GM19397 (cell line): Measurements from ENCODE around the gene EDIL3.

Source experiments
- ATAC-seq: cut with Tn5 transposase; IDR thresholded peaks from one replicate; pipeline ENCODE4 v1.9.1; 2021; ENCODE audit warnings: mild to moderate bottlenecking, moderate library complexity; ENCODE audit not compliant: unreplicated experiment

Gene EDIL3, protein sequence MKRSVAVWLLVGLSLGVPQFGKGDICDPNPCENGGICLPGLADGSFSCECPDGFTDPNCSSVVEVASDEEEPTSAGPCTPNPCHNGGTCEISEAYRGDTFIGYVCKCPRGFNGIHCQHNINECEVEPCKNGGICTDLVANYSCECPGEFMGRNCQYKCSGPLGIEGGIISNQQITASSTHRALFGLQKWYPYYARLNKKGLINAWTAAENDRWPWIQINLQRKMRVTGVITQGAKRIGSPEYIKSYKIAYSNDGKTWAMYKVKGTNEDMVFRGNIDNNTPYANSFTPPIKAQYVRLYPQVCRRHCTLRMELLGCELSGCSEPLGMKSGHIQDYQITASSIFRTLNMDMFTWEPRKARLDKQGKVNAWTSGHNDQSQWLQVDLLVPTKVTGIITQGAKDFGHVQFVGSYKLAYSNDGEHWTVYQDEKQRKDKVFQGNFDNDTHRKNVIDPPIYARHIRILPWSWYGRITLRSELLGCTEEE

DNA sequence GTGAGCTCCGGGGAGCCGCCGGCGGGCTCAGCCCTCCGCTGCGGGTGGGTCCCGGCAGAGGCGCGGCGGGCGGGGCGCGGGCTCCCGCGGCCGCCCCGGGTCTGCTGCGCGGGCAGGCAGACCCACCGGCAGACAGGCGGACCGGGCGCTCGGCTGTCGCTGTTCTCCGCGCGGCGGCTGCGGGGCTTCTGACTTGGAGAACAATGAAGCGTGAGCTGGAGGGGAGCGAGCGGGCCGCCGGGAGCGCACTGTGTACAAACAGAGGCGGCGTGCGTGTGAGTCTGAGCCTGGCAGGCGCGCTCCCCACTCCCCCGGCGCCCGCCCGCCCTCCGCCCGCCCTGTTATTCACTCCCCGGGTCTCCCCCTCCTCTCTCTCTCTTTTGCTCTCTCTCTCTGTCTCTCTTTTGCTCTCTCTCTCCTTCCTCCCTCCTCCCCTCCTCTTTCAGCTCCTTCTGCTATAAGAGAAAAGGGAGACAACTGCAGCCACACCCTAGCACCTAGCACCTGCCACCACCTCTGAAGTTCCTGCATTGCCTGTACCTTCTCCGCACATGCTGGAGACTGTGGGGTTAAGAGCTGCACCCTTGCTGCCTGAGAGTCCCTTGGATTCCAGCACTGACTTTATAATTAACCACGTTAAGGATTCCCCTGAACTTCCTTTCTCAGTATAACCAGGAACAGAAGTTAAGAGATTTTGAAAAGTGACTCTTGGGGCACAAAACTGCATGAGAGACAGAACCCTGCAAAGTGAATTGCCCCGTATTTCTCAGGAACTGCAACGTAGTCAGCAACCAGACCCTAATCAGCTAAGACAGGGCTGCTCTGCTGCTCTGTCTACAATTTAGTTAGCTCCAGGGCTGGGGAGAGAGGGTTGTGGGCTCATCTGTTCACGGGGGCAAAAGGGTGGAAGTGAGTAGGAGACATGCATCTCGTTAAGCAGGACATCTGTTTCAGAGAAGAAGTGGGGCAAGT lies at the start of gene EDIL3:
TSS of gene EDIL3 (minus strand) at position 277 of the 972 bp plus-strand sequence. CDS start 506 bp downstream, outside the sequence.
- ATAC-seq = no peak

DNA sequence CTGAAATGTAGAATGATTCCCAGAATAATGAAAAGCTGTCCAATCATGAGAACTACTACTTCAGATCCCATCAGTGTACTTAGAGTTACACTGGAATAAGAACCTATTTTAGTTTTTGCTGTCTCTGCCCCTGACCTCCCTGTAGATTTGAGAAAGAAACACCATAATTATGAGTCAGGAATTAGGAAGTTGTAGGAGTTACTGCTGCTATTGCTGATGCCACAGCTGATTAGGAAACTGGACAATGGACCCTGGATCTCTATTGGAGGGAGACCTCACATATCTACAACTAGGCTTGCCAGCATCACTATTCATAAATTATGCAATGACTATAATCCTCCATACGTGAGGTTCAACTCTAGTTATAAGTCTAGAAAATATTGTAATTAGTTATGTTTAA lies 48.8 kb upstream of the EDIL3 start:
- no peak for ATAC-seq

DNA sequence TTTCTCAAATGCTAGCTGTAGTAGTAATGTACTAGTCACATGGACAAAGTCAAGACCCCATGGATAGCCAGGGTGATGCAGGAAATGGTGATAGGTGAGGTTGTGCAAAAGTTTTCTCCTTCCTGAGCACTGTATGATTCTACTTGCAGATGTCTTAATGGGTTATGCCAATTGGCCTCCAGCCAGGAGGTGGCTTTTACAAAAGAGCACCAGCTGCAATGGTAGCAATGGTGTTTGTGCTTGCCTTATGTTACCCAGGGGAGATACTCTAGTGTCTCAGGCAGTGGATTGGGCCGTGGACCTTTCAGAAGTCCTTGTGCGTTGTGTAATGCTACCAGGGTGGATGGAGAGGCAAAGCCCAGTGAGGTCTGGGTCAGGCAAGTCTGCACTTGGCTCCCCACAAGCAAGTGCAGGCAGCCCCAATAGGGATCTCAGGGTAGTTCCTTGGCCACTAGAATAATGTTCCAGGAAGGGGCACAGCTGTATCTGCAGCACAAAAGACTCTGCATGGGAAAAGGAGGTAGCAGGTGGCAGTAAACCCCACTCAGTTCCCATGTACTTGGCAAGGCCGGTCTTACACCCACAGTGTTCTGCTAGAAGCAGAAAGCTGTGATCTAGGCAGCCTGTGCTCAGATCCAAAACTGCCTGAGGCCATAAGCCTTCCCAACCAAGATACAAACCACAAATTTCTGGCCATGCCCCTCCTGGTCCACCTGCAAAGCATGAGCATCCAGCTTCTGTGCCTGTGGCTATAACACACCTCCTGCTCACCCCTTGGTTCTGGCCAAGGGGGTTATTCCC lies 46.4 kb upstream of the EDIL3 start:
- no peak for ATAC-seq

DNA sequence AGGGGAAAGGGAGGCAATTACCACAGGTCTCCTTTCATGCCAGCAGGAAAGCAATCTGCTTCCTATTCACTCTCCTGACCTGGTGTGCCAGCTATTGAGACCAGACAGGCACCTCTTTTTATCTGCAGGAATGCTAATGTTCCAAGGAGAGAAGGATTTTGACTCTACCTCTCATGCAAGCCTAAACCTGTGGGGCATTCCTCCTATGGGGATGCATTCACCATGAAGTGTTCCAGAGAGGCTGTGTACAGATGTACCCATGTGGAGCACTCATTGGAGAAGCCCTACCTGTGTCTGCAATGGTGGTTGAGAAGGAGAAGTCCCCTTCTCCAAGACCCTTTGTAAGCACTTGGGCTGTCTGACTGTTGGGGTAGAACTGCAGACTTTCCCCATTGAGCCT lies 45.4 kb upstream of the EDIL3 start:
- ATAC-seq = no peak

DNA sequence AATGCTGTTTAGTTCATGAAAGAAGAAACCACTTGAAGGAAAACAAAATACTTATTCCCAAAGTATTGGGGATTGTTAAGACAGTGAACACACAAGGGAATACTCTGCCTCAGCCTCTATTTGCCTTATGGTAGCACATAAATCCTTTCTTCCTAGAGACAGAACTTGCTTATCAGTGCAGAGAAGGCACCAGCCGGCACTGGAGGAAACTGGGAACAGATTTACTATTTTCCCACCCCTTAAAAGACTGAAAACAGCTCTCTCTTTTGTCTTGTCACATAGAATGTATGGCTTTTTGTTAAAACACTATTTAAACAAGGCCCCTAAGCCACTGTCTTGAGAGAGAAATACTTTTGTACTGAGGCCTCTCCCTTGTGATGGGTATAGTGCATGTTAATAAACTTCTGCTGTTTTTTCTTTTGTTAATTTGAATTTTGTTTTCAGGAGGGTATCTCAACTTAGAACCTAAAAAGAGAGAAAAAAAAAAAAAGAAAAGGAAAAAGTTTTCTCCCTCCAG lies 40.7 kb upstream of the EDIL3 start:
- no peak for ATAC-seq

DNA sequence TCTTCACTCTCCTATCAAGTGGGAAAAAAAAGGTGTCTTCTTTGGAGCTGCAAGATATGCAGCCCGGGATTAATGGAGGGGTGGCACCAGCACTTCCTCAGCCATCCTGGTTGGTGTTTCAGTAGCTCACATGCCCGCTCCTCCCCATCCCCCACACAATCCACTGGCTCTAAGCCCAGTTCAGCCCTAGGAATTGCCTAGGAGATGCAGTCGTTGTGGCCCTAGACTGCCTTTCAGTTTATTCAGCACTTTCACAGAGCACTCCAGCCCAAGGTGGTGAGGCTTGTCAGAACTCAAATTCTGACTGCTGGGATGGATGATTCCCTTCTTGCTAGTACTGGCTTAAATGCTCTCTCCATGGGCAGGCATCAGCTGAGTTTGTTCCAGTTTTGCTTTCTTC lies 35.1 kb upstream of the EDIL3 start:
- ATAC-seq = no peak

DNA sequence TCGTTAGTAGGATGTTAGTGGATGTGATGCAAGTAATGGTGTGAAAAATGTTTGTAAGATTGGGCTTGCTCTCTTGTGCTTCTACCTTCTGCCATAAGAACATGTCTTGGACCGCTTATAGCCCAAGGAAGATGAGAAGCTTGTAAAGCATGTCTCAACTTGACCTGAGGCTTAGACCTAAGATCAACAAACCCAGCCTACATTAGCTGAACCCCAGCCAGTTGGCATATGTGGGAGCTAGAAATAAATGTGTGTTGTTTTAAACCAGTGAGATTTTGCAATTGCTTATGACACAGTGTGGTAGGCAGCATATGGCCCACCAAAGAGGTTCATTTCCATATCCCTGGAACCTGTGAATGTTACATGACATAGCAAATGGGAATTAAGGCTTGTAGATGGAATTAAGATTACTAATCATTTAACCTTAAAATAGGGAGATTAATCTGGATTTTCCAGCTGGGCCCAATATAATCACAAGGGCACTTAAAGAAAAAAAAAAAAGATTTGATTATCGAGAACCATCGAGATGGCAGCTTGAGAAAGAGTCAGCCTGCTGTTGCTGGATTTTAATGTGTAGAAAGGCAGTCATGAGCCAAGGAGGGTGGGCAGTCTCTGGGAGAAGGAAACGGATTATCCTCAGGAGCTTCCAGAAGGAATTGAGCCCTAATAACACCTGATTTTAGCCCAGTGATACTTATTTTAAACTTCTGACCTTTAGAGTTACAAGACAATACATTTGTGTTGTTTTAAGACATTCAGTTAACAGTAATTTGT lies 27.3 kb upstream of the EDIL3 start:
- no peak for ATAC-seq

DNA sequence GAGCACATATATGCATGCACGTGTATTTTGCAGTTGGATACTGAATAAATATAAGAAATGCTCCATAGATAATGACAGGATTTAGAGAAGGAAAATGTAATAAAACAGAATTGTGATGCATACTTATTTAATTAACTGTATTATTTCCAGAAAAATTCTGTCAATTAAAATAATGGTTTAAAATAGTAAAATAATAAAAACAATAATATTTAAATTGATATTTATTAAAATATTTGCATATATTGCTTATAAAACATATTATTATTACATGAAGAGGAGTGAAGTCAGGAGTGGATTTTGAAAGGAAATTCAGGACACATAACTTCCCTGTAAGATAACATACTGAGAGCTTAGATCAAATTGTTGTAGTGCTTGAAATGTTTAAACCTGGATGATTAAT lies 21.4 kb upstream of the EDIL3 start:
- no peak for ATAC-seq

DNA sequence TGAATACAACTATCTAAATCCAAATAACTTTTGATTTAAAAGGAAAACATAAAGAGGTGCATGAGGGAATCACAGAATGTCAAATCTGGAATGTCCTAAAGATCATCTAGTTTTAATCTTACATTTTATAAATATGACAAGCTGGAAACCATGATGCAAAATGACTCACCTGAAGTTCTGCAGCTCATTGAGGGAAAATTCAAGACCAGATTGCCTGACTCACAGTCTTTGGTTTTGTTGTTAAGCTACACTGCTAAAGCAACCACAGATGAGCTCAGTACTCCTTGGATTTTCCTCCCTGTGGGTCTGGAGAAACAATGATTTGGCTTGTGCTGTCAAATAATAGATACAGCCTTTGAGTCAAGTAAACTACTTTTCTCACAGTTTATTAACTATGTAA lies 19.1 kb upstream of the EDIL3 start:
- no peak for ATAC-seq

DNA sequence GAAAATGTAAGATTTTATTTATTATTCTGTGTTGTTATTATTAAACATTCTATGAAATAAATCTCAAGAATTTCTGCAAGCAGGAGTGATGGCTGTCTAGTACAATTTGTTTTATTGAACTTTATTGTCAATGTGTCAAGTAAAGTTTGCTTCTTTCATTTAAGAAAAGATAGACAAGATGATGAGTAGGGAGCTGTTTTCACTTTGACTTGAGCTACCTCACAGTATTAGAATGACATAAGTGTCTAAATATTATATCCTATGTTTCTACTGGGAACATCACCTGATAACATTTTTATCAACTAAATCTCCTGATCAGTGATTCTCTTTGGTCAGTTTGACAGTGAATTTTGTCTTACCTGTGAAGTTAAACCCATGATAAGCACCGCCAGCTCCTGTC lies 12.7 kb upstream of the EDIL3 start:
- no peak for ATAC-seq

DNA sequence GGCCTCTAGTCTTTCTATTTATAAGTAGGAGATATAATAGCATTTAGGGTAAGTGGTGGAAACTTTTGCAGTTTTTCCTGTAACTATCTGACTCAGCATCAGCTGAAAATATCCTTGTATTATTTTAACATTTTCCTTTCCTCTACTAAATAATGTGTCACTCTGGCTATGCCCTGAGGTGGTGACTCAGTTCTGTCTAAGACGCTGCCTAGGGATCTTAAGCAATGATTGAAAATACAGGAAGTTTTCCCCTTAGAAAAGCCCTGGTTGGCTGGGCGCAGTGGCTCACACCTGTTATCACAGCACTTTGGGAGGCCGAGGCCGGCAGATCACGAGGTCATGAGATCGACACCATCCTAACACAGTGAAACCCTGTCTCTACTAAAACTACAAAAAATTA lies 9.3 kb upstream of the EDIL3 start:
- ATAC-seq = no peak

DNA sequence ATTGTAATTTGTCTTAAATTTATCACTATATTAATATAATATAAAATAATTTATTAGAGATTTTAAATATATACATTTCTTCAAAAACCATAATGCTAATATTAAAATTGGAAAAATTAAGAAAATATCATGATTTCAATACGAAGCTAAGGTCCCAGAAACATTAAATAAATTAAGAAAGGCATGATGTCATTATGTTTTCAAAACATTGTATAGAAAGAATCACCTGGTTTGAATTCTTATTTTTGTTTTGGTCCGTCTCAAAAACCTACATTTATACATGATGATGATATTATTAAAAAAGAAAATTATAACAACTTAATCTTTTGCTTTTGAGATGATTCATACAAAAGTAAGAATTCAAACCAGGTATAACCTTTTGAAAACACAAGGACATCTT lies 8.2 kb upstream of the EDIL3 start:
- no peak for ATAC-seq

DNA sequence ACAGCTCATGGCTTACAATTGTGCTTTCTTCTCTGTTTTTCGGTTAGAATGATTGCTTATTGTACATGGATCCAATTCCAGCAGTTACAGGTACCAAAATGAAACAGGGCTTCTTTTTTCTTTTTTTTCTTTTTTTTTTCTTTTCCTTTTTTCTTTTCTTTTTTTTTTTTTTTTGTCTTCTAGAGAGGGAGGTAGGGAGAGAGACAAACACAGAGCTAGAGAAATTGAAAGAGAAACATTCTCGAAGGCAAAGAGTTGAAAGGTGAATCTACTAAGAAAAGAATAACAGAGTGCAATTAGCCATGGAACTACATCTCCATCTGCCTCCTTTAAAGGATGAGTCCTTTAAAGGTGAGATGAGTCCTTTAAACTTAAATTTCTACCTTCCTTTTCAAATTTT lies 1.0 kb upstream of the EDIL3 start:
- ATAC-seq = no peak

DNA sequence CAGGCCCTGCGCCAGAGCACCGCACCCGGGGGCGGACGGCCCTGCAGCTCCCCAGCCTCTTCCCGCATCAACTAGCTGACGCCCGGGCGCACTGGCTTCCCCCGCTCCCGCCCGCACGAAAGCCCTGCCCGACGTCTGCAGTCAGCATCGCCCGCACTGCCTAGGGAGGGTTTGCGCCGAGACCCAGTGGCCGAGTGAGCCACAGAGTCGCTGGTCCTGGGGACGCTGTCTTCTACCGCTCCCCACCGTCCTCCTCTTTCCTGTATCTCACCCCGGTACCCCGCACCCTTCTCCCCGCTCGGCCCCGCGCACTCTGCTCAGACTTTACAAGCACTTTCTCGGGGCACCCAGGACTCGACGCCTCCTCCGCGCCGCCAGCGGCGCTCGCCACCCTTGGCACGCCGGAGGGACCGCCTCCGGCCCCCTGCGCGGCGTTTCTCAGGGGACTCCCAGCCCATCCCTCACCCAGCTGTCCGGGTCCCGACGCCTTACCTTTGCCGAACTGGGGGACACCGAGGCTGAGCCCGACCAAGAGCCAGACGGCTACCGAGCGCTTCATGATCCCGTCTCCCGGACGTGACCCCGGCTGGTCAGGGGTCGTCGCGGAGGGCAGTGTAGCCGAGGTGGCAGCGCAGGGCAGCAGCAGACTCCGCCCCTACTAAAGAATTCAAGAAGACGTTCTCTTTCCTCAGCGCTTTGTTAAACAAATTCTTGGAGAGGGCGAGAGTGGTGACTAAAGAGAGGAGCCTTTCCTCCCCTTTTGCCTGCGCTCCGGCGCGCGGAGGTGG lies 670 bp downstream of the EDIL3 start:
- ATAC-seq = no peak

DNA sequence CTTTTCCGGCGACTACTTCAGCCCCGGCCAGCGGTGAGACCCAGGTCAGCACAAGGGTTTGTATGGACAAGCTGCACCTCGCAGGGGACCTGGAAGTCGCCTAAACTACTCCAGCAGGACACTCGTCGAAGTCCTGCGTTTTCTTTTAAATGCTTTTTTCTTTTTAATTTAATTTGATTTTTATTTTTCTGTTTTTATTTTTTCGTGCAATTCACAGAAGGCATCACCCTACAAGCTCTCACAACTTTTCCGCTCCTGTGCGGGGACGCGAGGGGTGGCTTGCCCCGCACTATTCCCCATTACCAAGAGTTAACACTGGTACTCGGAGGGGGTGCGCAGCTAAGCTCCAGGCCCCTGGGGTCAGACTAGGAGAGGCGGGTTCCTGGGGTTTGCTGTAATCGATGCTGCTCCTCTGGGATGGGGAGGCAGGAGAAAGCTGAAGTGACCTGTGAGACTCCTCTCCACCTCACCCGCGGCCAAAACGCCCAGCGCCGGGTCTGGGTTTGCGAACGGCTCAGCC lies 1.3 kb downstream of the EDIL3 start:
- no peak for ATAC-seq

DNA sequence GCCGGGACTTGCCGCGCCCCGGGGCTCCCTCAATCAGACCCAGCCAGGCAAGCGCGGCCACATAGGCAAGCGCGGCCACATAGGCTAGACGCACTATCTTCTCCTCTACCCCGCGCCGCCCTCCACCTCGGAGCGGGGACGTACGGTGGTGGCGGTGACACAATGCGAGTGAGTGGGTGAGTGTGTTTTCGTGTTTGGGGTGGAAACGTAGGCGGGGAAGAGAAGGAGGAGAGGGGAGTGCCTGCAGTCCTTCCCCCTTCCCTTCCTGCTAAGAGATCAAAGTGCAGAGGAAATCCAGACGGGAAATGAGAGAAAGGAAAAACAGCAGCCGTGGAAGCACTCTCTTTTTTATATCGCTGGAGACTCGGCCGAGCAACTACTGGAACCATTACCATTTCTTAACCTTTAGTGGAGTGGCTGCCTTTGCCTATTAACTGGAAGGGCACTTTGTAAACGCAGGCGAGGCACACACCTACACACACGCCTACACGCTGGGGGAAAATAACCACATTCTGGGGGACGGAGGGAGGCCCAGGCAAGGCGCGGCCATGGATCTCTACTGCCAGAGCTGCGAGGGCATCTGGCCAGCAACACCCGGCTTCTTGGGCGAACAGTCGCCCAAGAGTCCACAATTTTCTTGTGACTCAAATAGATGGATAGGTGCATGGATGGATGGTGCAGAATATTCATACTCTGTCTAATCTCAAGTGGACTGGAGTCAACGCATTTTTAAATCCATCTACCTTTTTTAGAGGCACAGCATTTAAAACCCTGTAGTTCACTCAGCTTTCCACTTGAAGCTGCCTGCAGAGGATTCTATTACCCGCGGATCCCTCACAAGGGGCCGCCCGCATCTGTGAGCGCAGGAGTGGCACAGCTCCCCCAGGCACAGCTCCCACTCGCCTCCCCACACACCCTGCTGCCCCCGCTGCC lies 2.1 kb downstream of the EDIL3 start:
- ATAC-seq = no peak

DNA sequence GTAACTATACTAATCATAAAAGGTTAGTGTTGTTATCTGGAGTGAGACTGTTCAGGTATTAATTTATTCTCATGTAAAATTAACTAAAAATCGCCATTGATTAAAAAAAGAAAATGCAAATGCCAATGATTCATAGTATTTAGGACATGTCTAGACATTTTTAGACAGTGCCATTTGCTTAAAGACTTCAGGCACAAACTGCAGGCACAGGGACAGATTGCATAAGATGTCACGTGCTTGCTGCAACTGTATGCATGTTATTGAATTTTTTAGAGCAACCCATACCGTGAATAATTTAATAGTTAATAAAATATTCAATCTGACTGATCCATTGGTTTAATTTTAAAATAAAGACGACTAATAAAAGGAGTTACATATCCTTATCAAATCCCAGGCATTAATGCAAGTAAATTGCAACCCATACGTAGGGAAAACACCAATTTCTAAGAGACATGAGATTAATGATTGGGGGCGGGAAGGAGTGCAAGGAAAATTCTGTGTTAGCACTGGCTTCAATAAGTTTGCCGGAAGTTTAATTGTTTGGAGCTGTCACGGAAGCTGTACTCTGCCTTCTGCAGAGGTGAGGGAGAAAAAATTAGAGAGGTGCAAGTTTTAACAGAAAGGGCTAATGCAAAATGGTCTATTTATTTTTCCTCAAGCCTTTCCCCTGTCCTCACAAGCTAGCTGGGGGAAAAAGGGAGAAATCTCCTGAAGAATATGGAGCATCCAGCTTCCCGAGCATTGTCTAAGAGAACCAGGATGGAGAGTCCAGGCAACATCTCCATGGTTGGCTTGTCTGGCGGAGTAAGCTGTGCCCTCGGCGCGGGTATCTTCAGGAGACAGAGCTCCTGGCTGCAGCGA lies 2.9 kb downstream of the EDIL3 start:
- ATAC-seq = no peak
